ENCODE results near the gene CTAG1B. TPM values are rescaled to one million over a fixed set of nuclear protein-coding genes. Genes with fewer than 3 reads are reported as not detected.

Gene CTAG1B
- polyA plus RNA-seq, 1 experiment: not detected

- Histone ChIP-seq H3K36me3 (ENCODE audit: control insufficient read depth, insufficient read depth, low read length) (no peaks in the 10 kb centered on the region), H3K4me3 (ENCODE audit: low read depth, low read length) (no peak overlapping the region), H3K27me3 (ENCODE audit: control insufficient read depth, insufficient read depth, low read length) (no peaks in the 10 kb centered on the region; the same call in 1 of the 2 replicates)
- no peak for DNase-seq (ENCODE audit: low read depth)
- TF ChIP-seq, protein P1, sequence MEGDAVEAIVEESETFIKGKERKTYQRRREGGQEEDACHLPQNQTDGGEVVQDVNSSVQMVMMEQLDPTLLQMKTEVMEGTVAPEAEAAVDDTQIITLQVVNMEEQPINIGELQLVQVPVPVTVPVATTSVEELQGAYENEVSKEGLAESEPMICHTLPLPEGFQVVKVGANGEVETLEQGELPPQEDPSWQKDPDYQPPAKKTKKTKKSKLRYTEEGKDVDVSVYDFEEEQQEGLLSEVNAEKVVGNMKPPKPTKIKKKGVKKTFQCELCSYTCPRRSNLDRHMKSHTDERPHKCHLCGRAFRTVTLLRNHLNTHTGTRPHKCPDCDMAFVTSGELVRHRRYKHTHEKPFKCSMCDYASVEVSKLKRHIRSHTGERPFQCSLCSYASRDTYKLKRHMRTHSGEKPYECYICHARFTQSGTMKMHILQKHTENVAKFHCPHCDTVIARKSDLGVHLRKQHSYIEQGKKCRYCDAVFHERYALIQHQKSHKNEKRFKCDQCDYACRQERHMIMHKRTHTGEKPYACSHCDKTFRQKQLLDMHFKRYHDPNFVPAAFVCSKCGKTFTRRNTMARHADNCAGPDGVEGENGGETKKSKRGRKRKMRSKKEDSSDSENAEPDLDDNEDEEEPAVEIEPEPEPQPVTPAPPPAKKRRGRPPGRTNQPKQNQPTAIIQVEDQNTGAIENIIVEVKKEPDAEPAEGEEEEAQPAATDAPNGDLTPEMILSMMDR (IDR thresholded peaks at IDR 0.05; ENCODE audit: insufficient read depth, low read depth, low read length): no peak
- CTCF ChIA-PET: no interaction called here
- POLR2A ChIA-PET: no interaction called here
Measured at GRCh38 chrX:154605566-154605965, 13.5 kb downstream of the CTAG1B start.

- TF ChIP-seq, protein P1 (IDR thresholded peaks at IDR 0.05; ENCODE audit: insufficient read depth, low read depth, low read length): no peak
- no peaks in the 10 kb centered on the region; the same call in 1 of the 2 replicates for H3K27me3 ChIP-seq (ENCODE audit: control insufficient read depth, insufficient read depth, low read length)
- DNase-seq (ENCODE audit: low read depth): no peak
- H3K4me3 ChIP-seq (ENCODE audit: low read depth, low read length): no peak overlapping the region
- H3K36me3 ChIP-seq (ENCODE audit: control insufficient read depth, insufficient read depth, low read length): no peaks in the 10 kb centered on the region
- POLR2A ChIA-PET: no interaction called here
- CTCF ChIA-PET: no interaction called here
Measured at GRCh38 chrX:154603438-154604430, 15.3 kb downstream of the CTAG1B start.

- DNase-seq (ENCODE audit: low read depth): no peak
- ChIA-PET POLR2A (no interaction called here), CTCF (interaction anchor here (0.6 kb wide), 1 partner anchor 276 kb away, joined by 3 read pairs; no protein-coding TSS in a partner anchor)
- Histone ChIP-seq H3K4me3 (ENCODE audit: low read depth, low read length) (no peak overlapping the region), H3K27me3 (ENCODE audit: control insufficient read depth, insufficient read depth, low read length) (no peaks in the 10 kb centered on the region; the same call in 1 of the 2 replicates), H3K36me3 (ENCODE audit: control insufficient read depth, insufficient read depth, low read length) (no peaks in the 10 kb centered on the region)
- TF ChIP-seq, protein P1 (IDR thresholded peaks at IDR 0.05; ENCODE audit: insufficient read depth, low read depth, low read length): no peak
Measured at GRCh38 chrX:154602766-154603437, 16.2 kb downstream of the CTAG1B start.

GRCh38 chrX:154602226-154602625 is 16.9 kb downstream of the CTAG1B start:
- ChIA-PET CTCF (no interaction called here), POLR2A (no interaction called here)
- DNase-seq (ENCODE audit: low read depth): no peak

More at GRCh38 chrX:154602226-154602625, 16.9 kb downstream of the CTAG1B start:
- H3K27me3 ChIP-seq (ENCODE audit: control insufficient read depth, insufficient read depth, low read length): no peaks in the 10 kb centered on the region; the same call in 1 of the 2 replicates
- TF ChIP-seq, protein P1 (IDR thresholded peaks at IDR 0.05; ENCODE audit: insufficient read depth, low read depth, low read length): no peak
- H3K36me3 ChIP-seq (ENCODE audit: control insufficient read depth, insufficient read depth, low read length): no peaks in the 10 kb centered on the region
- no peak overlapping the region for H3K4me3 ChIP-seq (ENCODE audit: low read depth, low read length)
